Activated naive CD8-positive, alpha-beta T cell (primary cell): ENCODE results near the gene OR2F1.

ENCODE experiments used
- H3K27ac Mint-ChIP-seq: one replicate; pipeline ENCODE4 v1.8.0; 2021; ENCODE audit warnings: mixed read lengths
- H3K27me3 Mint-ChIP-seq: one replicate; pipeline ENCODE4 v1.8.0; 2021; ENCODE audit warnings: mixed read lengths
- H3K36me3 Mint-ChIP-seq: one replicate; pipeline ENCODE4 v1.8.0; 2021; ENCODE audit warnings: mixed read lengths
- H3K4me1 Mint-ChIP-seq: one replicate; pipeline ENCODE4 v1.8.0; 2021; ENCODE audit warnings: low read depth, mixed read lengths
- H3K4me3 Mint-ChIP-seq: one replicate; pipeline ENCODE4 v1.8.0; 2021; ENCODE audit warnings: mild to moderate bottlenecking, mixed read lengths
- H3K9me3 Mint-ChIP-seq: one replicate; pipeline ENCODE4 v1.8.0; 2021; ENCODE audit warnings: low read depth, mixed read lengths

Gene OR2F1

GRCh38 chr7:143936087-143937009, 18.3 kb upstream of the OR2F1 start:
- Mint-ChIP-seq H3K9me3 (peaks cover 7% of the 10 kb centered on the region), H3K4me3 (no peak overlapping the region), H3K27me3 (peaks cover 5% of the 10 kb centered on the region), H3K27ac (no peak overlapping the region), H3K4me1 (no peaks in the 10 kb centered on the region), H3K36me3 (peaks cover 2% of the 10 kb centered on the region)

GRCh38 chr7:143938379-143939243, 16.0 kb upstream of the OR2F1 start:
- Mint-ChIP-seq H3K9me3 (no peaks in the 10 kb centered on the region), H3K27ac (no peak overlapping the region), H3K27me3 (peaks cover 12% of the 10 kb centered on the region), H3K4me1 (no peaks in the 10 kb centered on the region), H3K36me3 (peaks cover 2% of the 10 kb centered on the region), H3K4me3 (no peak overlapping the region)

- Mint-ChIP-seq H3K27ac (no peak overlapping the region), H3K27me3 (peaks cover 23% of the 10 kb centered on the region), H3K9me3 (no peaks in the 10 kb centered on the region), H3K4me3 (no peak overlapping the region), H3K4me1 (no peaks in the 10 kb centered on the region), H3K36me3 (no peaks in the 10 kb centered on the region)
Observed at GRCh38 chr7:143945423-143945822, 9.2 kb upstream of the OR2F1 start.

GRCh38 chr7:143947111-143947510, 7.5 kb upstream of the OR2F1 start:
- Mint-ChIP-seq H3K4me1 (no peaks in the 10 kb centered on the region), H3K27ac (no peak overlapping the region), H3K36me3 (no peaks in the 10 kb centered on the region), H3K27me3 (peaks cover 19% of the 10 kb centered on the region), H3K4me3 (no peak overlapping the region), H3K9me3 (no peaks in the 10 kb centered on the region)

GRCh38 chr7:143948733-143949132, 5.9 kb upstream of the OR2F1 start:
- no peaks in the 10 kb centered on the region for H3K36me3 Mint-ChIP-seq
- H3K27me3 Mint-ChIP-seq = peaks cover 17% of the 10 kb centered on the region
- no peak overlapping the region for H3K4me3 Mint-ChIP-seq

GRCh38 chr7:143953421-143953820, 1.2 kb upstream of the OR2F1 start:
- Mint-ChIP-seq H3K4me1 (no peaks in the 10 kb centered on the region), H3K36me3 (no peaks in the 10 kb centered on the region), H3K27me3 (peaks cover 16% of the 10 kb centered on the region), H3K4me3 (no peak overlapping the region), H3K27ac (no peak overlapping the region), H3K9me3 (no peaks in the 10 kb centered on the region)

More at GRCh38 chr7:143948733-143949132, 5.9 kb upstream of the OR2F1 start:
- Mint-ChIP-seq H3K27ac (no peak overlapping the region), H3K9me3 (no peaks in the 10 kb centered on the region), H3K4me1 (no peaks in the 10 kb centered on the region)

GRCh38 chr7:143954135-143954534, 509 bp upstream of the OR2F1 start:
- peaks cover 9% of the 10 kb centered on the region for H3K27me3 Mint-ChIP-seq
- H3K4me1 Mint-ChIP-seq = no peaks in the 10 kb centered on the region
- no peak overlapping the region for H3K4me3 Mint-ChIP-seq
- H3K27ac Mint-ChIP-seq = no peak overlapping the region
- no peaks in the 10 kb centered on the region for H3K36me3 Mint-ChIP-seq
- H3K9me3 Mint-ChIP-seq = no peaks in the 10 kb centered on the region

GRCh38 chr7:143958781-143959180, 4.1 kb downstream of the OR2F1 start:
- Mint-ChIP-seq H3K9me3 (no peaks in the 10 kb centered on the region), H3K36me3 (no peaks in the 10 kb centered on the region), H3K4me3 (no peak overlapping the region), H3K27ac (no peak overlapping the region), H3K27me3 (peaks cover 6% of the 10 kb centered on the region), H3K4me1 (no peaks in the 10 kb centered on the region)

- H3K27me3 Mint-ChIP-seq = peaks cover 5% of the 10 kb centered on the region
- H3K27ac Mint-ChIP-seq = no peak overlapping the region
- no peaks in the 10 kb centered on the region for H3K9me3 Mint-ChIP-seq
- H3K4me3 Mint-ChIP-seq = no peak overlapping the region
- no peaks in the 10 kb centered on the region for H3K4me1 Mint-ChIP-seq
- no peaks in the 10 kb centered on the region for H3K36me3 Mint-ChIP-seq
Observed at GRCh38 chr7:143960813-143961610, 6.4 kb downstream of the OR2F1 start.

- no peak overlapping the region for H3K4me3 Mint-ChIP-seq
- H3K9me3 Mint-ChIP-seq = no peaks in the 10 kb centered on the region
- peaks cover 6% of the 10 kb centered on the region for H3K27me3 Mint-ChIP-seq
- no peak overlapping the region for H3K27ac Mint-ChIP-seq
- H3K36me3 Mint-ChIP-seq = no peaks in the 10 kb centered on the region
- H3K4me1 Mint-ChIP-seq = no peaks in the 10 kb centered on the region
Observed at GRCh38 chr7:143965280-143965679, 10.6 kb downstream of the OR2F1 start.

- H3K36me3 Mint-ChIP-seq = no peaks in the 10 kb centered on the region
- no peak overlapping the region for H3K27ac Mint-ChIP-seq
- H3K4me3 Mint-ChIP-seq = no peak overlapping the region
- H3K4me1 Mint-ChIP-seq = no peaks in the 10 kb centered on the region
- H3K27me3 Mint-ChIP-seq = peaks cover 6% of the 10 kb centered on the region
- no peaks in the 10 kb centered on the region for H3K9me3 Mint-ChIP-seq
Observed at GRCh38 chr7:143967398-143967797, 12.8 kb downstream of the OR2F1 start.

- no peak overlapping the region for H3K27ac Mint-ChIP-seq
Observed at GRCh38 chr7:143973870-143974416, 19.3 kb downstream of the OR2F1 start.

GRCh38 chr7:143974459-143974858, 19.8 kb downstream of the OR2F1 start:
- Mint-ChIP-seq H3K9me3 (no peaks in the 10 kb centered on the region), H3K27ac (no peak overlapping the region), H3K36me3 (no peaks in the 10 kb centered on the region), H3K4me1 (no peaks in the 10 kb centered on the region), H3K4me3 (no peak overlapping the region), H3K27me3 (no peaks in the 10 kb centered on the region)

More at GRCh38 chr7:143973870-143974416, 19.3 kb downstream of the OR2F1 start:
- no peaks in the 10 kb centered on the region for H3K9me3 Mint-ChIP-seq
- no peaks in the 10 kb centered on the region for H3K27me3 Mint-ChIP-seq
- no peaks in the 10 kb centered on the region for H3K36me3 Mint-ChIP-seq
- no peak overlapping the region for H3K4me3 Mint-ChIP-seq
- no peaks in the 10 kb centered on the region for H3K4me1 Mint-ChIP-seq

- no peaks in the 10 kb centered on the region for H3K4me1 Mint-ChIP-seq
- no peaks in the 10 kb centered on the region for H3K36me3 Mint-ChIP-seq
- no peak overlapping the region for H3K27ac Mint-ChIP-seq
- no peak overlapping the region for H3K4me3 Mint-ChIP-seq
- H3K27me3 Mint-ChIP-seq = no peaks in the 10 kb centered on the region
- no peaks in the 10 kb centered on the region for H3K9me3 Mint-ChIP-seq
Observed at GRCh38 chr7:143975617-143976016, 21.0 kb downstream of the OR2F1 start.
